Keratinocyte (primary cell): Measurements from ENCODE around the gene MYOD1. TPM values are rescaled to one million over a fixed set of nuclear protein-coding genes. Genes with fewer than 3 reads are reported as not detected.

Source experiments
- DNase-seq: peaks from one replicate; pipeline ENCODE4 v3.0.0-alpha.2; 2011; ENCODE audit warnings: low read depth, missing footprints, low spot score
- FAIRE-seq: peaks from 2 replicates; lab custom pipeline; 2011; peaks lifted over from hg19 to GRCh38; lab: Jason Lieb, UNC
- H2AFZ ChIP-seq: 2 replicates; pipeline ENCODE4 v1.6.0; 2012; ENCODE audit warnings: low read length, control low read depth, inconsistent platforms; ENCODE audit not compliant: control insufficient read depth
- H3K27ac ChIP-seq: 2 replicates; pipeline ENCODE4 v1.5.1; 2011; ENCODE audit warnings: low read length; ENCODE audit not compliant: control insufficient read depth, insufficient read depth
- H3K27me3 ChIP-seq: 3 replicates; pipeline ENCODE4 v1.6.0; 2011; ENCODE audit warnings: low read length; ENCODE audit not compliant: control insufficient read depth, insufficient read depth; ENCODE audit errors: extremely low read depth
- H3K36me3 ChIP-seq, 2 experiments: 2 replicates in 1 of 2; 3 replicates in 1 of 2; pipeline ENCODE4 v1.5.1; 2011; ENCODE audit warnings: low read length in 2 of 2, mild to moderate bottlenecking in 1 of 2; ENCODE audit not compliant: control insufficient read depth in 2 of 2, insufficient read depth in 2 of 2; ENCODE audit errors: extremely low read depth in 1 of 2
- H3K4me1 ChIP-seq: 3 replicates; pipeline ENCODE4 v1.5.1; 2011; ENCODE audit warnings: low read length; ENCODE audit not compliant: control insufficient read depth, insufficient read depth; ENCODE audit errors: extremely low read depth
- H3K4me2 ChIP-seq: 3 replicates; pipeline ENCODE4 v1.6.0; 2011; ENCODE audit warnings: low read depth, low read length; ENCODE audit not compliant: control insufficient read depth, insufficient read depth; ENCODE audit errors: extremely low read depth
- H3K4me3 ChIP-seq, 3 experiments: fragments of 200-600 bp in 1 of 3; sonication (generic) in 1 of 3; 2 replicates in 2 of 3; 3 replicates in 1 of 3; pipeline ENCODE4 v1.5.1; 2011 to 2016; ENCODE audit warnings: low read length in 3 of 3, mild to moderate bottlenecking in 3 of 3, control low read depth in 2 of 3, inconsistent platforms in 1 of 3, low read depth in 1 of 3, mixed read lengths in 1 of 3, mixed run types in 1 of 3, moderate library complexity in 1 of 3; ENCODE audit not compliant: control insufficient read depth in 2 of 3, insufficient read depth in 2 of 3; ENCODE audit errors: extremely low read depth in 1 of 3
- H3K79me2 ChIP-seq: 2 replicates; pipeline ENCODE4 v1.6.0; 2012; ENCODE audit warnings: low read length; ENCODE audit not compliant: control insufficient read depth, insufficient read depth
- H3K9ac ChIP-seq: 3 replicates; pipeline ENCODE4 v1.6.0; 2011; ENCODE audit warnings: low read length; ENCODE audit not compliant: control insufficient read depth, insufficient read depth; ENCODE audit errors: extremely low read depth
- H3K9me1 ChIP-seq: 3 replicates; pipeline ENCODE4 v1.6.0; 2011; ENCODE audit warnings: low read length; ENCODE audit not compliant: control insufficient read depth, insufficient read depth; ENCODE audit errors: extremely low read depth
- H3K9me3 ChIP-seq: 2 replicates; pipeline ENCODE4 v1.5.1; 2012; ENCODE audit warnings: low read depth, low read length; ENCODE audit not compliant: control insufficient read depth
- H4K20me1 ChIP-seq: 3 replicates; pipeline ENCODE4 v1.6.0; 2011; ENCODE audit warnings: low read length; ENCODE audit not compliant: control insufficient read depth, insufficient read depth; ENCODE audit errors: extremely low read depth
- CTCF ChIP-seq, 3 experiments: IDR thresholded peaks in 1 of 3; conservative IDR thresholded peaks in 1 of 3; optimal IDR thresholded peaks in 1 of 3; 2 replicates in 2 of 3; 3 replicates in 1 of 3; pipeline versions ENCODE3 to v1.5.1; 2011; ENCODE audit warnings: low read length in 3 of 3, mild to moderate bottlenecking in 3 of 3, moderate library complexity in 2 of 3, control low read depth in 1 of 3, inconsistent platforms in 1 of 3; ENCODE audit not compliant: insufficient read depth in 2 of 3; ENCODE audit errors: extremely low read depth in 1 of 3
- EZH2 ChIP-seq: IDR thresholded peaks from one replicate; pipeline ENCODE4 v1.6.1; 2012; ENCODE audit warnings: inconsistent platforms, mild to moderate bottlenecking, low read length, moderate library complexity
- dilution Hi-C: fragments of 300-500 bp; cut with MboI; formaldehyde crosslinking; loops from one replicate; pipeline ENCODE4 v1.7.0; 2020; ENCODE audit warnings: low sequenced_read_pairs; ENCODE audit not compliant: extremely low pct_ligation_motif_present
- polyA plus RNA-seq, 5 experiments: library from polyadenylated mRNA; depleted of rRNA in 3 of 5; stranded (reverse) in 3 of 5; stranded (forward) in 1 of 5; unstranded in 1 of 5; fragments of >200 nt; gene quantifications; 1 replicate in 1 of 5; 2 replicates in 3 of 5; 3 replicates in 1 of 5; pipeline versions ENCODE4 v1.2.1 to v1.2.3, GENCODE V29; 2011 to 2012; ENCODE audit warnings: missing spikeins in 2 of 5, low read depth in 1 of 5, low replicate concordance in 1 of 5

The MYOD1 gene
- polyA plus RNA-seq, 1 donor (not counting 4 experiments of a cell fraction or from before 2014, with no cell fraction given), result not detected

DNA sequence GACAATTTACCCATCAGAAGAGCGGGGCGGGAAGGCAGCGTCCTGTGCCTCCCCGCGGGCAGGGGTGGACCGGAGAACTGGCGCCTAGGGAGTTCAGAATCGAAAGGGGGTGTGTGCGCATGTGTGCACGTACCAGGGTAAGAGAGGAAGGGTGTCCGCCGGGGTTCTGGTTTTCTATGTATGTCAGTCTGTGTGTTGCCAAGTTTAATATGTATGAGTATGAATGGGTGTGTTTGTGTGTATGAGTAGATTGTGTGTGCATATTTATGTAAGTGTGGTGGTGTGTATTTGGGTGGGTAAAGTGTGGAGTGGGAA is 17.2 kb downstream of the MYOD1 start:
- Histone ChIP-seq H3K4me1 (no peaks in the 10 kb centered on the region), H3K79me2 (no peaks in the 10 kb centered on the region), H3K4me2 (no peak overlapping the region), H3K9me1 (no peaks in the 10 kb centered on the region), H3K9me3 (no peaks in the 10 kb centered on the region), H3K9ac (no peak overlapping the region), H4K20me1 (peaks cover 4% of the 10 kb centered on the region), H2AFZ (no peak overlapping the region), H3K4me3 (no peak overlapping the region), H3K27me3 (peaks cover 54% of the 10 kb centered on the region), H3K36me3 (no peaks in the 10 kb centered on the region), H3K27ac (no peak overlapping the region)
- TF ChIP-seq CTCF (optimal IDR thresholded peaks at IDR 0.05 in 1 of 3, IDR thresholded peaks at IDR 0.05 in 1 of 3, conservative IDR thresholded peaks at IDR 0.05 in 1 of 3; ENCODE audit: extremely low read depth in 1 of 3, insufficient read depth in 2 of 3, low read length in 3 of 3) (no peak), EZH2 (peak; percentile 43)
- FAIRE-seq, result no peak
- no peak for DNase-seq
- dilution Hi-C loops, result no loop called here

DNA sequence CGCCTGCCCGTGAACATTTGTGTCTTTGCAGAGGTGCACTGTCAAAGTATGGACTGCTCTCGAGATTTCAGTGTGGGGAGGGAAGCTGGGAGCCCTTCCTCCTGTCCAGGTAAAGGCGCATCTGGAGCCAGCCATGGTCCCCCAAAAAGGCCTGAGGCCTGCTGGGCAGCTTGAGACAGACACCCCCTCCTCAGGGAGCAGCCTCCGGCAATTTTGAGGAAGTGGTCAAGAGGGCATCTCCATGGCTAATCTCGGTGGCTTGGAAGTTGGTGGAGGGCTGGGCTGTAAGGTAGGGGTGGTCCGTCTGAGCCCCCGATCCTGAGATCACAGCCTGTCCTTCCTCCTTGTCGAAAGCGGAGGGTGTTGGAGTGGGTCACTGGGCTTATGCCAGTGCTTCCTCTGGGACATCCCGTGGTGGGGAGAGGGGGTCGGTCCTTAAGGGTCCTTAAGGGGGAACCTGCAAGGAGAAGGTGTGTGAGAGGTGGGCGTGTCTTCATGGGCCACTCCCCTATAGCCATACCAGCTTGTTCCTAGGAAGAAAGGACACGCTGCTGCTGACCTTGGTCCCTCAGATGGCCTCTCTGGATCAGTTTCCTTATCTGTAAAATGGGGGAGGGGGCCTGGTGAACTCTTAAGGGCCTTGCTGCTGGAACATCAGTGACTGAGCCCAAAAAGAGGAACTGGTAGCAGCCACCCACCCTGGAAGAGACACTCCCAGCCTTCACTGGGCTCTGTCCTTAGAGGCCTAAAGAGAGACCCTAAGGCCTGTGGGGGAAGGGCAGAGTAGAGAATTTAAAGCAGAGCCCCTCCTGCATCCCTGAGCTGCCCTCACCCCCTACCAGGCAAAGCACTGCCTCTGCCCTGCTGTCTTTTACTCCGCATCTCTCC is 17.8 kb downstream of the MYOD1 start:
- DNase-seq, result no peak
- FAIRE-seq, result no peak
- H2AFZ ChIP-seq, result no peak overlapping the region
- H3K36me3 ChIP-seq, result no peaks in the 10 kb centered on the region
- no peaks in the 10 kb centered on the region for H3K79me2 ChIP-seq
- H3K4me3 ChIP-seq, result no peak overlapping the region
- no peaks in the 10 kb centered on the region for H3K4me1 ChIP-seq
- no peaks in the 10 kb centered on the region for H3K9me1 ChIP-seq
- no peak for TF ChIP-seq EZH2
- dilution Hi-C loops, result no loop called here
- no peaks in the 10 kb centered on the region for H3K9me3 ChIP-seq
- H4K20me1 ChIP-seq, result peaks cover 4% of the 10 kb centered on the region
- no peak overlapping the region for H3K4me2 ChIP-seq
- peaks cover 54% of the 10 kb centered on the region for H3K27me3 ChIP-seq
- no peak overlapping the region for H3K9ac ChIP-seq
- H3K27ac ChIP-seq, result no peak overlapping the region
